Mesenchymal stem cell (in vitro differentiated cells and primary cell): ENCODE measurements around the gene RALGAPA2.

Experiments
- DNase-seq: peaks from one replicate; pipeline ENCODE4 v3.0.0-alpha.2; 2013
- H2AFZ ChIP-seq: one replicate; pipeline ENCODE4 v1.6.1; 2013; ENCODE audit warnings: low read depth, mild to moderate bottlenecking, control low read depth, inconsistent platforms, low read length, moderate library complexity
- H2AK5ac ChIP-seq: 2 replicates; pipeline ENCODE4 v1.6.1; 2013; ENCODE audit warnings: low read length, moderate library complexity, mild to moderate bottlenecking, inconsistent platforms; ENCODE audit not compliant: severe bottlenecking
- H2BK120ac ChIP-seq: one replicate; pipeline ENCODE4 v1.6.1; 2013; ENCODE audit warnings: low read depth, mild to moderate bottlenecking, inconsistent platforms, low read length, moderate library complexity
- H2BK12ac ChIP-seq, 2 experiments: one replicate each; pipeline ENCODE4 v1.6.1; 2013; ENCODE audit warnings: inconsistent platforms in 2 of 2, low read length in 2 of 2, mild to moderate bottlenecking in 2 of 2, moderate library complexity in 2 of 2, control low read depth in 1 of 2
- H2BK15ac ChIP-seq: one replicate; pipeline ENCODE4 v1.6.1; 2013; ENCODE audit warnings: mild to moderate bottlenecking, low read depth, inconsistent platforms; ENCODE audit not compliant: poor library complexity, severe bottlenecking
- H2BK5ac ChIP-seq: 2 replicates; pipeline ENCODE4 v1.6.1; 2013; ENCODE audit warnings: low read depth, mild to moderate bottlenecking, low read length, control low read depth, inconsistent platforms; ENCODE audit not compliant: poor library complexity, severe bottlenecking
- H3K14ac ChIP-seq, 2 experiments: one replicate each; pipeline ENCODE4 v1.6.1; 2013; ENCODE audit warnings: inconsistent platforms in 2 of 2, low read length in 2 of 2, control low read depth in 1 of 2, mild to moderate bottlenecking in 1 of 2, moderate library complexity in 1 of 2
- H3K18ac ChIP-seq, 2 experiments: one replicate each; pipeline ENCODE4 v1.6.1; 2013; ENCODE audit warnings: inconsistent platforms in 2 of 2, low read length in 2 of 2, control low read depth in 1 of 2, low read depth in 1 of 2, mild to moderate bottlenecking in 1 of 2
- H3K23ac ChIP-seq, 2 experiments: one replicate each; pipeline ENCODE4 v1.6.1; 2013; ENCODE audit warnings: inconsistent platforms in 2 of 2, low read length in 2 of 2, mild to moderate bottlenecking in 2 of 2, moderate library complexity in 2 of 2, control low read depth in 1 of 2
- H3K27ac ChIP-seq: 2 replicates; pipeline ENCODE4 v1.5.1; 2013; ENCODE audit warnings: mild to moderate bottlenecking, moderate library complexity, low read length, control low read depth, inconsistent platforms; ENCODE audit not compliant: poor library complexity, severe bottlenecking
- H3K27me3 ChIP-seq, 2 experiments: 2 replicates each; pipeline versions ENCODE4 v1.6.1 to v1.7.0; 2013; ENCODE audit warnings: low read length in 2 of 2, mild to moderate bottlenecking in 2 of 2, moderate library complexity in 2 of 2, control low read depth in 1 of 2, inconsistent platforms in 1 of 2; ENCODE audit not compliant: control insufficient read depth in 1 of 2, insufficient read depth in 1 of 2
- H3K36me3 ChIP-seq, 2 experiments: 2 replicates each; pipeline versions ENCODE4 v1.6.1 to v1.7.0; 2013; ENCODE audit warnings: low read length in 2 of 2, control low read depth in 1 of 2, inconsistent platforms in 1 of 2, low read depth in 1 of 2, mild to moderate bottlenecking in 1 of 2; ENCODE audit not compliant: insufficient read depth in 2 of 2, control insufficient read depth in 1 of 2
- H3K4ac ChIP-seq, 2 experiments: one replicate each; pipeline ENCODE4 v1.6.1; 2013; ENCODE audit warnings: inconsistent platforms in 2 of 2, low read length in 2 of 2, mild to moderate bottlenecking in 2 of 2, moderate library complexity in 2 of 2, control low read depth in 1 of 2, low read depth in 1 of 2
- H3K4me1 ChIP-seq: 2 replicates; pipeline ENCODE4 v1.6.1; 2013; ENCODE audit warnings: low read depth, low read length, control low read depth; ENCODE audit not compliant: control insufficient read depth, insufficient read depth
- H3K4me2 ChIP-seq: 2 replicates; pipeline ENCODE4 v1.6.1; 2013; ENCODE audit warnings: low read length, mild to moderate bottlenecking, inconsistent platforms; ENCODE audit not compliant: poor library complexity, severe bottlenecking
- H3K4me3 ChIP-seq, 2 experiments: 2 replicates each; pipeline versions ENCODE4 v1.5.1 to v1.7.0; 2013; ENCODE audit warnings: low read length in 2 of 2, mild to moderate bottlenecking in 2 of 2, control low read depth in 1 of 2, low read depth in 1 of 2; ENCODE audit not compliant: insufficient read depth in 1 of 2
- H3K79me1 ChIP-seq: replicated peaks from 2 replicates; pipeline ENCODE4 v1.6.1; 2013; ENCODE audit warnings: mild to moderate bottlenecking, control low read depth, low read length, inconsistent platforms; ENCODE audit not compliant: poor library complexity, severe bottlenecking
- H3K9ac ChIP-seq: 2 replicates; pipeline ENCODE4 v1.7.0; 2013; ENCODE audit warnings: mild to moderate bottlenecking, low read length, moderate library complexity
- H3K9me3 ChIP-seq: 2 replicates; pipeline ENCODE4 v1.7.0; 2013; ENCODE audit warnings: mild to moderate bottlenecking, low read length; ENCODE audit not compliant: control insufficient read depth
- H4K8ac ChIP-seq: one replicate; pipeline ENCODE4 v1.6.1; 2013; ENCODE audit warnings: inconsistent platforms, mild to moderate bottlenecking, low read length, moderate library complexity
- H4K91ac ChIP-seq: one replicate; pipeline ENCODE4 v1.6.1; 2013; ENCODE audit warnings: mild to moderate bottlenecking, low read length, inconsistent platforms
- WGBS: methylation state at CpG from one replicate; pipeline ENCODE4 v1.1.7; 2013; ENCODE audit warnings: mixed read lengths; 5-methylcytosine and 5-hydroxymethylcytosine counted together

Gene RALGAPA2

DNA sequence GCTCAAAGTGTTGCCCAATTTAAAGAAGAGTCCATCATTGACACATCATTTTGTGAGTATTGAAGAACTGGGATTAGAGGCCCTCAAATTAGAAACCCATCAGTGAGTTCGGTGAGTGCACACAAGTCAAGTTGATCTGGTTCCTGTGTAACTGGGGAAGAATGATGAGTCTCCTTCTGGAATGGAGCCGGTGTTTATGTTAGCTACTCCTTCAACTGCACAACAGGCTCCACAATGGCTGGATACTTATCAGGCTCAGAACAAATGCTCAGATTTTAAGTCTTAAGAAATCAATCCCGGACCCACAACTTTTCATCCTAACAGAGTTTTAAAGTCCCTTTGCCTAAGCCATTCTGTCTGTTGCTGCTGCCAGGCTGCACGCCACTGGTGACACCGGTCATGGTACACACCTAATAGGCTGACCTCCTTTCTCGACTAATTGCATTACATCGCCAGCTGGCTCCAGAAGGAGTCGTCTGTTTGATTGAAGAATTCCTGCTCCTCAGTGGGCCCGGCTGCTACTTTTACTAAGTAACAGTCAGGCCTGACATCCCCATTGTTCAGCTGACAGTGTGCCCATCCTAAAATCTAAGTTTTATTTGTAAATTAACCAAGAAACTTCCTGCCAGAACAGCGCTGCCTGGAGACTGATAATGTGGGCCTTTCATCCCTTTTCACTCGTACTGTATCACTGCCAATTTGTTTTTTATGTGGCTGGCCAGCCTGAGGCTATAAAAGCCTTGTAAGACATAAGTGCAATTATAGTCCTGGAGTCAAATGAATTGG lies 214.2 kb downstream of the RALGAPA2 start:
- Histone ChIP-seq H3K27me3 (no peaks in the 10 kb centered on the region), H3K27ac (no peak overlapping the region), H3K18ac (peak overlapping the region; percentile 15 to 23)

GRCh38 chr20:20497242-20497978 lies 215.0 kb downstream of the RALGAPA2 start:
- Histone ChIP-seq H3K79me1 (no peaks in the 10 kb centered on the region), H2BK5ac (no peak overlapping the region), H2BK120ac (no peak overlapping the region), H3K9me3 (no peaks in the 10 kb centered on the region), H3K4ac (no peak overlapping the region), H3K4me3 (no peak overlapping the region), H3K36me3 (peaks cover under 1 to 29% of the 10 kb centered on the region in 2 experiments), H4K8ac (no peak overlapping the region), H3K23ac (no peak overlapping the region), H2AFZ (no peak overlapping the region), H3K4me2 (no peak overlapping the region), H4K91ac (no peak overlapping the region), H3K4me1 (no peaks in the 10 kb centered on the region), H2BK12ac (no peak overlapping the region), H3K9ac (no peak overlapping the region), H3K14ac (no peak overlapping the region), H2BK15ac (no peak overlapping the region), H3K18ac (no peak overlapping the region), H3K27ac (no peak overlapping the region), H2AK5ac (no peak overlapping the region), H3K27me3 (no peaks in the 10 kb centered on the region)
- 100% methylated on average over 3 of the region's 8 CpGs for WGBS
- DNase-seq: no peak

More for the DNA sequence above, 214.2 kb downstream of the RALGAPA2 start:
- Histone ChIP-seq H2AFZ (no peak overlapping the region), H3K79me1 (no peaks in the 10 kb centered on the region), H2BK120ac (no peak overlapping the region), H3K4me3 (no peak overlapping the region), H3K36me3 (peaks cover 10 to 37% of the 10 kb centered on the region in 2 experiments), H2BK5ac (no peak overlapping the region), H3K23ac (no peak overlapping the region), H3K4me2 (no peak overlapping the region), H2AK5ac (no peak overlapping the region), H2BK12ac (peak overlapping the region in 1 of 2 experiments; percentile 24), H3K14ac (no peak overlapping the region), H3K4me1 (no peaks in the 10 kb centered on the region), H3K4ac (no peak overlapping the region), H4K8ac (peak overlapping the region; percentile 3), H4K91ac (peak overlapping the region; percentile 12), H3K9ac (no peak overlapping the region), H3K9me3 (no peaks in the 10 kb centered on the region), H2BK15ac (no peak overlapping the region)
- DNase-seq: peak; percentile 65
- 61% methylated on average over 11 of the region's 11 CpGs for WGBS

- no peak overlapping the region for H3K14ac ChIP-seq
- no peak overlapping the region for H3K4ac ChIP-seq
- H2BK15ac ChIP-seq: no peak overlapping the region
- no peak overlapping the region for H4K8ac ChIP-seq
- 94% methylated on average over 9 of the region's 9 CpGs for WGBS
- no peak overlapping the region for H3K18ac ChIP-seq
- H2AK5ac ChIP-seq: no peak overlapping the region
- H3K4me1 ChIP-seq: no peaks in the 10 kb centered on the region
- no peaks in the 10 kb centered on the region for H3K27me3 ChIP-seq
- no peak overlapping the region for H3K23ac ChIP-seq
- H3K9me3 ChIP-seq: no peaks in the 10 kb centered on the region
- H3K4me2 ChIP-seq: no peak overlapping the region
- H2BK120ac ChIP-seq: no peak overlapping the region
- H3K79me1 ChIP-seq: no peaks in the 10 kb centered on the region
- H4K91ac ChIP-seq: no peak overlapping the region
- no peak overlapping the region for H2AFZ ChIP-seq
- H3K9ac ChIP-seq: no peak overlapping the region
- H2BK12ac ChIP-seq: no peak overlapping the region
- DNase-seq: no peak
- H3K27ac ChIP-seq: no peak overlapping the region
- H3K4me3 ChIP-seq: no peak overlapping the region
- H3K36me3 ChIP-seq: peaks cover 0 to 14% of the 10 kb centered on the region in 2 experiments
- no peak overlapping the region for H2BK5ac ChIP-seq
These were observed 216.5 kb downstream of the RALGAPA2 start for GRCh38 chr20:20495729-20496503.

DNA sequence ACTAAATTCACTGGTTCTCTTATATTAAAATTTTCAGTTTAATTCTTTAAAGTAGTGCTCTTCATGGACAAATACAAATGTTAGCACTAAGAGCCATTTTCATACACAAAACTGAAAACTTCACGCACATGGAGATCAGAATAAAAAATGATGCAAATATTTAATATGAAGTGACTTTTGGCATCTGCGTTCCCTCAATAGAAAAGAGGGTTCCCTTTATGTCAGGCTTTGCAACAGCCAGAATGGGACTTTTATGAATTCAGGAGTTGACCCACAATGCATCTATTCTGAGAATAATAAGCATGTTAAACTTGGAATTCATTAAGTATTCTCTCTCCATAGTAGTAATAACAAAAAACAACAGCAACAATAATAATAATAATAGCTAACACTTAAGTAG lies 218.7 kb downstream of the RALGAPA2 start:
- DNase-seq: no peak
- Histone ChIP-seq H3K18ac (no peak overlapping the region), H2BK15ac (no peak overlapping the region), H2AK5ac (no peak overlapping the region), H3K4me1 (no peaks in the 10 kb centered on the region), H2BK120ac (no peak overlapping the region), H2BK5ac (no peak overlapping the region), H4K91ac (no peak overlapping the region), H4K8ac (no peak overlapping the region), H3K79me1 (no peaks in the 10 kb centered on the region), H2AFZ (no peak overlapping the region), H3K4me2 (no peak overlapping the region), H3K36me3 (peaks cover 2 to 7% of the 10 kb centered on the region in 2 experiments), H3K9me3 (no peaks in the 10 kb centered on the region), H3K4me3 (no peak overlapping the region), H3K4ac (no peak overlapping the region), H3K27me3 (no peaks in the 10 kb centered on the region), H3K23ac (no peak overlapping the region), H3K14ac (no peak overlapping the region), H2BK12ac (no peak overlapping the region), H3K9ac (no peak overlapping the region), H3K27ac (no peak overlapping the region)
- WGBS: 89% methylated on average over 1 of the region's 2 CpGs
